ENCODE data around the gene NRP1.
"Not testable (repeated sequence)": the region's sequence is repeated elsewhere in the genome, so short reads cannot be mapped to it uniquely, and the experiment has no call there.

NRP1 gene
- 0 to 8.6 (median 1.6) reads per million in 9 experiments for total RNA-seq

GRCh38 chr10:33334153-33334804 lies at the start of gene NRP1:
NRP1 (minus strand) TSS chr10:33334667; CDS start chr10:33334382, 285 bp downstream.
- peaks cover 64 to 89% of the 10 kb centered on the region in 2 donors for H3K27me3 Mint-ChIP-seq
- DNase-seq (no peak), ATAC-seq (replicated peaks) (peak; percentile 45)
- peak within 1 kb of the TSS; percentile 81 for H3K4me3 Mint-ChIP-seq
- no peaks in the 10 kb centered on the region for H3K9me3 Mint-ChIP-seq
- H3K4me1 Mint-ChIP-seq (ENCODE audit: low read depth in 2 of 2) = peaks cover 5 to 12% of the 10 kb centered on the region in 2 donors
- no peaks in the 10 kb centered on the region for H3K36me3 Mint-ChIP-seq (ENCODE audit: insufficient read depth)
- peak within 1 kb of the TSS; percentile 17 to 59 for H3K27ac Mint-ChIP-seq

GRCh38 chr10:33384201-33384600 lies 49.7 kb upstream of the NRP1 start:
- H3K36me3 Mint-ChIP-seq (ENCODE audit: insufficient read depth); H3K27ac Mint-ChIP-seq; ATAC-seq (replicated peaks); H3K4me3 Mint-ChIP-seq; H3K9me3 Mint-ChIP-seq; DNase-seq; H3K4me1 Mint-ChIP-seq (ENCODE audit: low read depth in 2 of 2): not testable (repeated sequence)
- peaks cover 24 to 61% of the 10 kb centered on the region in 2 donors for H3K27me3 Mint-ChIP-seq

DNA sequence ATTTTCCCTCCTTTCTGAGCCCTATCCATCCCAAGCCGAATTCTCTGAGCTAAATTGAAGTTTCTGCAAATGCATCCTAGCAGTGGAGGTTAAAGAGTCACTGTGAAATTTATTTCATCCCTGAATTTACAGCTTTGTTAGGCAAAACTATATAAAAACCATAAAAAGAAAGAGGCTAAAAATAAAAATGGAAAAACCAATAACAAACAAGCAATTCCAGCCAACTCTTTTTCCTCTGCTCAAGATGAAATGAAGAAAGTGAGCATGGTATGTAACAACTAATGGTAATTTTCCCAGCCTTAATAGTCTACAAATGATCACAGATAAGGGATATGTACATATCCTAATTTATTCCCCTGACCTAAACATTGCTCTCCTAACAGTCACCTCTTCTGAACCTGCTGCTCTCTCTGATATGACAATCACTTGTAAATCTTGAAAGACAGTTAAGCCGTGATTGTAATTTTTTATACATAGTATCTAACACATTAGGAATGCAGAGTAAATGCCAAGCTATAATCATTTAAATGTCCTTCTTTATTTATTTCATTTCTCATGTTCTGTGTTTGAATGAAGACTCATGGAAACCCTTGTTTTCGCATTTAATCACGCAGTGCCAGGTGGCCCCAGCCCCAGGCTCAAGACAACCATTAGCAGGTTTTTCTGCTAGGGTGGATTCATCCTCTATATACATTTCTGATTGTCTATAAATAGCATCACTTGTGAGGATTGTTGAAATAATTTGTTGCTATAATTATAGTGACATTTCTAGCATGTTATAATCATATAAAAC lies 48.6 kb upstream of the NRP1 start:
- H3K27me3 Mint-ChIP-seq = peaks cover 24 to 56% of the 10 kb centered on the region in 2 donors
- H3K9me3 Mint-ChIP-seq = no peaks in the 10 kb centered on the region
- no peaks in the 10 kb centered on the region for H3K4me1 Mint-ChIP-seq (ENCODE audit: low read depth in 2 of 2)
- H3K27ac Mint-ChIP-seq = no peak overlapping the region
- DNase-seq (no peak), ATAC-seq (replicated peaks) (no peak)
- no peaks in the 10 kb centered on the region for H3K36me3 Mint-ChIP-seq (ENCODE audit: insufficient read depth)
- H3K4me3 Mint-ChIP-seq = no peak overlapping the region

- no peak for DNase-seq
- Mint-ChIP-seq H3K4me1 (ENCODE audit: low read depth in 2 of 2) (no peaks in the 10 kb centered on the region), H3K27me3 (peaks cover 25 to 54% of the 10 kb centered on the region in 2 donors), H3K9me3 (no peaks in the 10 kb centered on the region), H3K27ac (no peak overlapping the region), H3K36me3 (ENCODE audit: insufficient read depth) (no peaks in the 10 kb centered on the region), H3K4me3 (no peak overlapping the region)
- no peak for ATAC-seq (replicated peaks)
These were observed 47.7 kb upstream of the NRP1 start for GRCh38 chr10:33382216-33382600.

DNA sequence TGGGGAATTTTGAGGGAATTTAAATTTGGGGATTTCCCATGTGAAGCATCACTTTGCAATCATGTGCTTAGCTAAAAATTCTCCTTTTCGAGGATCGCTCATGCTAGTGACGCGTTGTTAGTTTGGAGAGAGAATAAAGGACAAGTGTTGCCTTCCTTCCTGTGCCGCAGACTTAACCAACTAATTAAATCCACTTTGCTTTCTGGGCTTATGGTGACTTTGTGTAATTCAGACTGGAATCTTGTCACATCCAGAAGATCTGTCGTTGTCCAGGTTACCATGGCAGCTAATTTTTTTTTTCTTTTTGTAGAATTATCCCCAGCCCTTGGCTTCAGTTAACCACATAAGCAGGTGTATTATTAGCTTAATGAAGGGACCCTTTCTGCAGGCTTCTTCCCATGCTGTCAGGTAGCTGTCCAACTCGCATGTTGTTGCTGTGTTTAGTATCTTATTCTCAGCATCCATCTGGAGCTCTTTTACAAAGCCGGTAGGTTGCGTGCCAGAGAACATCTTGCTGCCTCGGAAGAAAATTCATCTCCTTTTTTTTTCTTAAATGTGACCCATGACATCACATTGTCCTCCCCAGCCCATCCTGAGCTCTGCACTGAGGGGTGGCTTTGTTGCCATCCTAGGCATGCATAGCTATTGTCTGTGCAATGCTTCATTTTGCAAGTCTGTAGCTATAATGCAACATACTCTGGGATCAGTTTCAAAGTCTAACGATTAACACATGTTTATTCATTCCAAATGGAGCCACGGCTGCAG lies 47.2 kb upstream of the NRP1 start:
- H3K36me3 Mint-ChIP-seq (ENCODE audit: insufficient read depth) = no peaks in the 10 kb centered on the region
- ATAC-seq (replicated peaks) (no peak), DNase-seq (no peak)
- H3K4me1 Mint-ChIP-seq (ENCODE audit: low read depth in 2 of 2) = no peaks in the 10 kb centered on the region
- H3K4me3 Mint-ChIP-seq = no peak overlapping the region
- peaks cover 25 to 48% of the 10 kb centered on the region in 2 donors for H3K27me3 Mint-ChIP-seq
- H3K9me3 Mint-ChIP-seq = no peaks in the 10 kb centered on the region
- no peak overlapping the region for H3K27ac Mint-ChIP-seq

DNA sequence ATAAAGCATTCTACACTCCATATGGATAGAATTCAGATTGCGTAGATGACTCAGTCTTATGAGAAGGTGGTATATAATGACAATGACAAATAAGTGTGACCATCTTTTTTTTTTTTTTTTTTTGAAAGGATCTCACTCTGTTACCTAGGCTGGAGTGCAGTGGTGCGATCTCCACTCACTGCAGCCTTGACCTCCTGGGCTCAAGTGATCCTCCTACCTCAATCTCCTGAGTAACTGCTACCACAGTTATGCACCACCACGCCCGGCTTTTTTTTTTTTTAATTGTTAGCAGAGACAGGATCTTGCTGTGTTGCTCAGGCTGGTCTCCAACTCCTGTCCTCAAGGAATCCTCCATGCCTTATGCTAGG lies 43.2 kb upstream of the NRP1 start:
- ATAC-seq (replicated peaks) (no peak), DNase-seq (no peak)
- Mint-ChIP-seq H3K27me3 (peaks cover 18 to 29% of the 10 kb centered on the region in 2 donors), H3K4me1 (ENCODE audit: low read depth in 2 of 2) (no peaks in the 10 kb centered on the region), H3K9me3 (no peaks in the 10 kb centered on the region), H3K27ac (no peak overlapping the region), H3K36me3 (ENCODE audit: insufficient read depth) (no peaks in the 10 kb centered on the region), H3K4me3 (no peak overlapping the region)

DNA sequence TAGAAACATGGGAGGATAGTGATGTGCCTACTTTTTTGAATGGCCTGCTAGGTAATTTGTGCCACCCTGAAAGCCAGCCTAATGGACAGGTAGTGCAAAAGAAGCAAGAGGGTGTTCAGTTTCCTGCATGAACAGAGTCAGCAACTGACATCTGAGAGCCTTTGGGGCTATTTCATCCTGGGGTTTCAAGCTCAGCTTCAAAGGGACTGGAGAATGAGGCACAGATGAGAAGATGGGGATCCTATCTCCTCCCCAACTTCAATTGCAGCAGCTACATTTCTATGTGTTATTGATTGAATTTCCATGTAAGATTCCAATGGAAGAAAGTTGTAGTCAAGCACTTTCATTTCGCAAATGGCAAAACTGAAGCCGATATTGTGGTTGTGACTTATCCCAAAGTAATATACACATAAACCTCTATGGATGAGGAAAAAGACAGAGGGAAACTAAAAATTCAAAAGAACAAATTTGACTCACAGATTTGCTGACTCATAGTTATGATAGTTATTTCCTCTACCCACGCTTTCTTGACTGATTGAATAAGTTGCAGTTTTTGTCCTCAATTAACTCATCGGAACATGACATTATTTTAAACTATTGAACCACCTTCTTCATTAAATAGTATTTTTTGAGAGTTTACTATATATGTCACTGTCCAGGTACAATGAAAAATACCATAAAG lies 42.6 kb upstream of the NRP1 start:
- ATAC-seq (replicated peaks) = no peak
- Mint-ChIP-seq H3K27me3 (peaks cover 22 to 32% of the 10 kb centered on the region in 2 donors), H3K4me1 (ENCODE audit: low read depth in 2 of 2) (no peaks in the 10 kb centered on the region), H3K36me3 (ENCODE audit: insufficient read depth) (no peaks in the 10 kb centered on the region), H3K4me3 (no peak overlapping the region), H3K27ac (no peak overlapping the region), H3K9me3 (no peaks in the 10 kb centered on the region)
- no peak for DNase-seq

- no peak overlapping the region for H3K27ac Mint-ChIP-seq
- H3K4me1 Mint-ChIP-seq (ENCODE audit: low read depth in 2 of 2) = no peaks in the 10 kb centered on the region
- ATAC-seq (replicated peaks) (no peak), DNase-seq (no peak)
- H3K27me3 Mint-ChIP-seq = peaks cover 26 to 31% of the 10 kb centered on the region in 2 donors
- no peak overlapping the region for H3K4me3 Mint-ChIP-seq
- H3K36me3 Mint-ChIP-seq (ENCODE audit: insufficient read depth) = no peaks in the 10 kb centered on the region
- no peaks in the 10 kb centered on the region for H3K9me3 Mint-ChIP-seq
These were observed 42.0 kb upstream of the NRP1 start for GRCh38 chr10:33376476-33376875.

GRCh38 chr10:33373263-33373662 lies 38.8 kb upstream of the NRP1 start:
- Mint-ChIP-seq H3K9me3 (no peaks in the 10 kb centered on the region), H3K4me1 (ENCODE audit: low read depth in 2 of 2) (no peaks in the 10 kb centered on the region), H3K27me3 (peaks cover 21 to 37% of the 10 kb centered on the region in 2 donors), H3K27ac (no peak overlapping the region), H3K4me3 (no peak overlapping the region), H3K36me3 (ENCODE audit: insufficient read depth) (no peaks in the 10 kb centered on the region)
- no peak for DNase-seq
- no peak for ATAC-seq (replicated peaks)

GRCh38 chr10:33371234-33371633 lies 36.8 kb upstream of the NRP1 start:
- Mint-ChIP-seq H3K4me3 (no peak overlapping the region), H3K4me1 (ENCODE audit: low read depth in 2 of 2) (no peaks in the 10 kb centered on the region), H3K9me3 (peaks cover 0 to 3% of the 10 kb centered on the region in 2 donors), H3K27ac (no peak overlapping the region), H3K36me3 (ENCODE audit: insufficient read depth) (no peaks in the 10 kb centered on the region), H3K27me3 (peaks cover 18 to 40% of the 10 kb centered on the region in 2 donors)
- DNase-seq = no peak
- no peak for ATAC-seq (replicated peaks)

GRCh38 chr10:33370434-33370930 lies 36.0 kb upstream of the NRP1 start:
- Mint-ChIP-seq H3K9me3 (peaks cover 0 to 8% of the 10 kb centered on the region in 2 donors), H3K27me3 (peaks cover 18 to 45% of the 10 kb centered on the region in 2 donors), H3K4me1 (ENCODE audit: low read depth in 2 of 2) (no peaks in the 10 kb centered on the region), H3K4me3 (no peak overlapping the region), H3K27ac (no peak overlapping the region), H3K36me3 (ENCODE audit: insufficient read depth) (no peaks in the 10 kb centered on the region)
- DNase-seq = no peak
- ATAC-seq (replicated peaks) = no peak

DNA sequence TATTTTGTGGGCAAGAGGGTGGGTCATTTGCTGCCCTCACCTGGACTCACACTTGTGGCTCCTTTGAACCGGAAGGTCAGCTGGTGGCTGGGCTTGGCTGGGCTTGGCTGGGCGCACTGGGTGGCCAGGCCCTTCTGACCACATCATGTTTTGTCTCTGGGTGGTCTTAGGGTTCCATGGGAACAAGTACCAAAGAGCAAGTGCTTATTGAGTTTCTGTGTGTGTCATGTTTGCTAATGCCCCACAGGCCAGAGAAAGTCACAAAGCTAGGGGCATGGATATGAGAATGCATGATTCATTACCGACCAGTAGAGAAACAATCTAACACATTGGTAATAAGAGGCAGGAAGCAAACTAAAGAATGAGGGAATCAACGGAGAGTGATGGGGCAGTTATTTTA lies 33.6 kb upstream of the NRP1 start:
- peaks cover 0 to 8% of the 10 kb centered on the region in 2 donors for H3K9me3 Mint-ChIP-seq
- no peak overlapping the region for H3K27ac Mint-ChIP-seq
- peaks cover 26 to 45% of the 10 kb centered on the region in 2 donors for H3K27me3 Mint-ChIP-seq
- no peaks in the 10 kb centered on the region for H3K36me3 Mint-ChIP-seq (ENCODE audit: insufficient read depth)
- no peaks in the 10 kb centered on the region for H3K4me1 Mint-ChIP-seq (ENCODE audit: low read depth in 2 of 2)
- DNase-seq (no peak), ATAC-seq (replicated peaks) (no peak)
- no peak overlapping the region for H3K4me3 Mint-ChIP-seq

DNA sequence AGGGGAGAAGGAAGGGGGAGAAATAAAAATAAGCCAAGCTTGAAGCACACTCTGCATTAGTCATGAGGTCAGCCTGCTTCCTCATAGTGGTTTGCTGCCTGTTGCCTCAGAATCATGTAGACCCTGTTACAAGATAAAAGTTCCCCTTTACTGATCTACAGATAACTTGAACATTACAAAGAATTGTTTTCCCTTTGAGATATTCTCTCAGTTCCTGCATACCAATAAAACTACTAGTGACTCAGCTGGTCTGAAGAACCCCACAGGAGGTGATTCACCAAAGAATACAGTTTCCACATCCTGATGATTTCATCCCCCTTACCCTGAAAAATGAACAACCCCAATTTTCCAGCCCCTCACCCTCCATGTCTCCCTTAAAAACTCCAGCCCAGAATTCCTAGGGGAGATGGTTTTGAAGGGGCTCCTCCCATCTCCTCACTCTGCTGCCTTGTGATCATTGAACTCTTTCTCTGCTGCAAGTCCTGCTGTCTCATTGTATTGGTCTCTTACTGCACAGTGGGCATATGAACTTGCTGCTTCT lies 31.5 kb upstream of the NRP1 start:
- H3K27ac Mint-ChIP-seq = no peak overlapping the region
- H3K9me3 Mint-ChIP-seq = peaks cover 0 to 8% of the 10 kb centered on the region in 2 donors
- peaks cover 25 to 45% of the 10 kb centered on the region in 2 donors for H3K27me3 Mint-ChIP-seq
- ATAC-seq (replicated peaks) (no peak), DNase-seq (no peak)
- H3K4me1 Mint-ChIP-seq (ENCODE audit: low read depth in 2 of 2) = no peaks in the 10 kb centered on the region
- H3K36me3 Mint-ChIP-seq (ENCODE audit: insufficient read depth) = no peaks in the 10 kb centered on the region
- H3K4me3 Mint-ChIP-seq = no peak overlapping the region

All from effector memory CD8-positive, alpha-beta T cell (primary cell).